Neural cell (in vitro differentiated cells): ENCODE measurements around the gene BORA. TPM values are rescaled to one million over a fixed set of nuclear protein-coding genes. Genes with fewer than 3 reads are reported as not detected.

Source experiments
- H2AFZ ChIP-seq: fragments of 200-600, 300-800 bp; sonication (generic), shearing (Covaris generic); 2 replicates; pipeline ENCODE4 v1.6.0; 2014; ENCODE audit warnings: low read depth, mild to moderate bottlenecking, antibody characterized with exemption, low read length, moderate library complexity
- H3F3A ChIP-seq: fragments of 200-600 bp; shearing (Covaris generic); 2 replicates; pipeline ENCODE4 v1.6.1; 2016; ENCODE audit warnings: mild to moderate bottlenecking, moderate library complexity, mixed read lengths, antibody characterized with exemption, low read length; ENCODE audit not compliant: insufficient read depth, poor library complexity, severe bottlenecking
- H3K27ac ChIP-seq: fragments of 200-600, 300-800 bp; sonication (generic), shearing (Covaris generic); 2 replicates; pipeline ENCODE4 v1.5.1; 2014; ENCODE audit warnings: mild to moderate bottlenecking, low read length, moderate library complexity
- H3K27me3 ChIP-seq: fragments of 300-800, 200-600 bp; sonication (generic), shearing (Covaris generic); 2 replicates; pipeline ENCODE4 v1.6.0; 2014; ENCODE audit warnings: mild to moderate bottlenecking, low read depth, low read length, moderate library complexity; ENCODE audit not compliant: insufficient read depth
- H3K36me3 ChIP-seq: fragments of 300-800, 200-600 bp; sonication (generic), shearing (Covaris generic); 2 replicates; pipeline ENCODE4 v1.5.1; 2014; ENCODE audit warnings: mild to moderate bottlenecking, antibody characterized with exemption, low read length, moderate library complexity; ENCODE audit not compliant: insufficient read depth
- H3K4me2 ChIP-seq: fragments of 300-800, 200-600 bp; sonication (generic), shearing (Covaris generic); 2 replicates; pipeline ENCODE4 v1.6.0; 2014; ENCODE audit warnings: mild to moderate bottlenecking, low read length
- H3K4me3 ChIP-seq: fragments of 300-800, 200-600 bp; sonication (generic), shearing (Covaris generic); 2 replicates; pipeline ENCODE4 v1.5.1; 2014; ENCODE audit warnings: mild to moderate bottlenecking, low read length, moderate library complexity
- H3K79me2 ChIP-seq: fragments of 200-600 bp; shearing (Covaris generic); replicated peaks from 2 replicates; pipeline ENCODE4 v1.6.0; 2014; ENCODE audit warnings: mild to moderate bottlenecking, low read length, moderate library complexity; ENCODE audit not compliant: insufficient read depth
- H3K9ac ChIP-seq: fragments of 300-800, 200-600 bp; sonication (generic), shearing (Covaris generic); 2 replicates; pipeline ENCODE4 v1.6.1; 2016; ENCODE audit warnings: mild to moderate bottlenecking, low read length, mixed read lengths
- H3K9me2 ChIP-seq: fragments of 200-600 bp; shearing (Covaris generic); 2 replicates; pipeline ENCODE4 v1.6.1; 2016; ENCODE audit warnings: mild to moderate bottlenecking, low read length, mixed read lengths; ENCODE audit not compliant: insufficient read depth
- H3K9me3 ChIP-seq: fragments of 200-600, 300-800 bp; sonication (generic), shearing (Covaris generic); 2 replicates; pipeline ENCODE4 v1.6.1; 2016; ENCODE audit warnings: mild to moderate bottlenecking, mixed run types, low read length, moderate library complexity, mixed read lengths
- H4K20me1 ChIP-seq: fragments of 200-600 bp; shearing (Covaris generic); 2 replicates; pipeline ENCODE4 v1.6.1; 2016; ENCODE audit warnings: mild to moderate bottlenecking, mixed run types; ENCODE audit not compliant: insufficient read depth
- EP300 ChIP-seq: fragments of 450-650 bp; conservative IDR thresholded peaks from 2 replicates; pipeline ENCODE4 v1.6.1; 2014; ENCODE audit warnings: antibody characterized with exemption, mild to moderate bottlenecking, moderate library complexity; ENCODE audit not compliant: poor library complexity, severe bottlenecking
- EZH2 ChIP-seq: fragments of 200-600, 300-800 bp; shearing (Covaris generic), sonication (generic); IDR thresholded peaks from 2 replicates; pipeline ENCODE4 v1.6.1; 2014; ENCODE audit warnings: antibody characterized with exemption, low read length, borderline replicate concordance, mild to moderate bottlenecking; ENCODE audit not compliant: insufficient read depth, poor library complexity, severe bottlenecking
- MXI1 ChIP-seq: fragments of 450-650 bp; conservative IDR thresholded peaks from 2 replicates; pipeline ENCODE4 v1.6.1; 2014; ENCODE audit warnings: antibody characterized with exemption, mild to moderate bottlenecking; ENCODE audit not compliant: poor library complexity, severe bottlenecking
- POLR2AphosphoS5 ChIP-seq: IDR thresholded peaks from 2 replicates; pipeline ENCODE4 v1.6.1; 2012
- RAD21 ChIP-seq: fragments of 450-650 bp; conservative IDR thresholded peaks from 2 replicates; pipeline ENCODE4 v1.6.1; 2014; ENCODE audit warnings: antibody characterized with exemption, mild to moderate bottlenecking, moderate library complexity
- SMC3 ChIP-seq: fragments of 450-650 bp; conservative IDR thresholded peaks from 2 replicates; pipeline ENCODE4 v1.6.1; 2014; ENCODE audit warnings: antibody characterized with exemption, mild to moderate bottlenecking, moderate library complexity; ENCODE audit not compliant: poor library complexity
- TAF1 ChIP-seq: IDR thresholded peaks from 2 replicates; pipeline ENCODE4 v1.6.1; 2012; ENCODE audit warnings: low read depth
- polyA plus RNA-seq: library from polyadenylated mRNA; depleted of rRNA; stranded (reverse); fragments of >200 nt; gene quantifications from 2 replicates; pipeline ENCODE4 v1.2.3, GENCODE V29; 2014
- TF ChIP-seq, protein P1 (sequence below): fragments of 450-650 bp; IDR thresholded peaks from 2 replicates; pipeline ENCODE4 v1.5.1; 2014; ENCODE audit warnings: antibody characterized with exemption, mild to moderate bottlenecking, moderate library complexity; ENCODE audit not compliant: poor library complexity, severe bottlenecking
- TF ChIP-seq, protein P2 (sequence below): IDR thresholded peaks from 2 replicates; pipeline ENCODE4 v1.6.1; 2012; ENCODE audit warnings: borderline replicate concordance

The BORA gene
- polyA plus RNA-seq, 1 donor from 2014 or later, result 3.7 TPM

DNA sequence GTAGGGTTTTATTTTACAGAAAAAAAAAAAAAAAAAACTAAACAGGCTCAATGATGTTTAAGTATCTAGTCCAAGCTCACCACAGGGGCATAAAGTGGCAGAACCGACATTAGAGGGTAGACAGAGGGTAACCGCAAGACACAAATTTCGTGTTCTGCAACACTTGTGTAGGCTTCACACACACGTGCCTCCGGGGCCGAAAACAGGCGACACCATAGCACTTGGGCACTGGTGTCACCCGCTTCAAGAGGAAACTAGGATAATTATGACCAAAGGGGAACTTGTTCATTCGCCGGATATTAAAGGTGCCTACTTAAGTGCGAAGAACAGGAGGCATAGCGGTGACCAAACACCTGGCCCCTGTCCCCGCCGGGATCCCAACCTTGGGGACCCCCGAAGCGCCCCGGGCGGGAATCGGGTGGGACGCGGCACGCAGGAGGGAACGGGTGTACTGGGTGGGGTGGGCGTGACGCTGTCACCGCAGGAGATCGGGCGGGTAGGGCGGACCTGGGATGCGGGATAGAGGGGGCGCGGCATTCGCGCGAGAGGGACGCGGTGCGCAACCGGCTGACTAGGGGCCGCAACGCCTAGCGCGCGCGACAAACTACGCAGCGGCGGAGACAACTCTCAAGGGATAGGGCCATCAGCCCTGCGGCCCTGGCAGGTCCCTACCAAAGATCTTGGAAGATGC lies 852 bp upstream of the BORA start:
- Histone ChIP-seq H3F3A (no peaks in the 10 kb centered on the region), H3K9ac (peak overlapping the region; percentile 64), H3K27me3 (no peaks in the 10 kb centered on the region), H3K9me3 (no peaks in the 10 kb centered on the region), H3K27ac (peak overlapping the region; percentile 30), H3K79me2 (peaks cover 46% of the 10 kb centered on the region), H3K36me3 (no peaks in the 10 kb centered on the region), H3K4me2 (peak overlapping the region; percentile 88), H4K20me1 (no peaks in the 10 kb centered on the region), H2AFZ (peak overlapping the region; percentile 69), H3K4me3 (peak overlapping the region; percentile 73), H3K9me2 (no peaks in the 10 kb centered on the region)
- no peak for TF ChIP-seq EP300
- no peak for TF ChIP-seq POLR2AphosphoS5
- no peak for TF ChIP-seq SMC3
- TF ChIP-seq, protein P1, sequence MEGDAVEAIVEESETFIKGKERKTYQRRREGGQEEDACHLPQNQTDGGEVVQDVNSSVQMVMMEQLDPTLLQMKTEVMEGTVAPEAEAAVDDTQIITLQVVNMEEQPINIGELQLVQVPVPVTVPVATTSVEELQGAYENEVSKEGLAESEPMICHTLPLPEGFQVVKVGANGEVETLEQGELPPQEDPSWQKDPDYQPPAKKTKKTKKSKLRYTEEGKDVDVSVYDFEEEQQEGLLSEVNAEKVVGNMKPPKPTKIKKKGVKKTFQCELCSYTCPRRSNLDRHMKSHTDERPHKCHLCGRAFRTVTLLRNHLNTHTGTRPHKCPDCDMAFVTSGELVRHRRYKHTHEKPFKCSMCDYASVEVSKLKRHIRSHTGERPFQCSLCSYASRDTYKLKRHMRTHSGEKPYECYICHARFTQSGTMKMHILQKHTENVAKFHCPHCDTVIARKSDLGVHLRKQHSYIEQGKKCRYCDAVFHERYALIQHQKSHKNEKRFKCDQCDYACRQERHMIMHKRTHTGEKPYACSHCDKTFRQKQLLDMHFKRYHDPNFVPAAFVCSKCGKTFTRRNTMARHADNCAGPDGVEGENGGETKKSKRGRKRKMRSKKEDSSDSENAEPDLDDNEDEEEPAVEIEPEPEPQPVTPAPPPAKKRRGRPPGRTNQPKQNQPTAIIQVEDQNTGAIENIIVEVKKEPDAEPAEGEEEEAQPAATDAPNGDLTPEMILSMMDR, result no peak

DNA sequence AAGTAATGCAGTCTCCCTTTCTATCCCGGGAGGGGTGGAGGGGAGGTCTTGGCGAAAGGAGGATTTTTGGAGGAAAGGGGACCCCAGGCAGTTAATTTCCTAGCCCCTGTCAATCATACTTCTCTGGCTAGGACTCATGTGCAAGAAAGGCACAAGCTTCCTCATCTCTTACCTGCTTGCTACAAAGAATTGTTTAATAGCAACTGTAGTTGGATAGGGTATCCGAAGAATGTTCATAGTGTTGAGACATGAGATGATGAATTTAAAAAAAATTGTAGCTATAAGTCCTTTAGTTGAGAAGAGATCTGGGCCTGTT lies 525 bp downstream of the BORA start:
- peak overlapping the region; percentile 91 for H3K4me2 ChIP-seq
- peak overlapping the region; percentile 73 for H3K4me3 ChIP-seq
- peak overlapping the region; percentile 74 for H2AFZ ChIP-seq
- no peaks in the 10 kb centered on the region for H3K9me2 ChIP-seq
- H3K9ac ChIP-seq, result peak overlapping the region; percentile 45
- no peaks in the 10 kb centered on the region for H3K36me3 ChIP-seq
- H3K79me2 ChIP-seq, result peaks cover 35% of the 10 kb centered on the region
- H4K20me1 ChIP-seq, result no peaks in the 10 kb centered on the region
- TF ChIP-seq SMC3 (no peak), EZH2 (no peak), RAD21 (no peak)
- H3K27ac ChIP-seq, result no peak overlapping the region
- H3F3A ChIP-seq, result no peaks in the 10 kb centered on the region
- H3K27me3 ChIP-seq, result no peaks in the 10 kb centered on the region
- no peaks in the 10 kb centered on the region for H3K9me3 ChIP-seq

DNA sequence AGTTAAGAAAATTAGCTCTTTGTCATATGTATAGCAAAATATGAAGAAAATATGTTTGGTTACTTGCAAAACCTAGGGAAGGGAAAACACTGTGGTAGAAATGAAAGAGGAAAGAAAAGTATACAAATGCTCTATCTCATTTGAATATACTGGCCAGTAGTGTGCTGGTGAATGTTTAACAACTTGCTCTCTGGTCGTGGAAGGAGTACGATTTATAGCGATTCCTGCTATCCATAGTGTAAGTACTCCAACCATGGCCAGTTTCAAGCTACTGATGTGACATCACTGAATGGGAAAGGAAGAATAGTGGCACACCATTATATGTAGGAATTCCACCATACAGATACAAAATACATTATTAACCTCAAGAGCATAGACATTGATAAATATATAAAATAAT lies 9.3 kb downstream of the BORA start:
- Histone ChIP-seq H3F3A (no peaks in the 10 kb centered on the region), H3K27ac (no peak overlapping the region), H3K79me2 (no peaks in the 10 kb centered on the region), H3K9ac (no peak overlapping the region), H3K27me3 (no peaks in the 10 kb centered on the region), H3K9me2 (no peaks in the 10 kb centered on the region), H3K36me3 (no peaks in the 10 kb centered on the region), H3K4me2 (no peak overlapping the region), H3K4me3 (no peak overlapping the region), H2AFZ (no peak overlapping the region), H4K20me1 (no peaks in the 10 kb centered on the region), H3K9me3 (no peaks in the 10 kb centered on the region)
- TF ChIP-seq, protein P1, result no peak
- TF ChIP-seq, protein P2, sequence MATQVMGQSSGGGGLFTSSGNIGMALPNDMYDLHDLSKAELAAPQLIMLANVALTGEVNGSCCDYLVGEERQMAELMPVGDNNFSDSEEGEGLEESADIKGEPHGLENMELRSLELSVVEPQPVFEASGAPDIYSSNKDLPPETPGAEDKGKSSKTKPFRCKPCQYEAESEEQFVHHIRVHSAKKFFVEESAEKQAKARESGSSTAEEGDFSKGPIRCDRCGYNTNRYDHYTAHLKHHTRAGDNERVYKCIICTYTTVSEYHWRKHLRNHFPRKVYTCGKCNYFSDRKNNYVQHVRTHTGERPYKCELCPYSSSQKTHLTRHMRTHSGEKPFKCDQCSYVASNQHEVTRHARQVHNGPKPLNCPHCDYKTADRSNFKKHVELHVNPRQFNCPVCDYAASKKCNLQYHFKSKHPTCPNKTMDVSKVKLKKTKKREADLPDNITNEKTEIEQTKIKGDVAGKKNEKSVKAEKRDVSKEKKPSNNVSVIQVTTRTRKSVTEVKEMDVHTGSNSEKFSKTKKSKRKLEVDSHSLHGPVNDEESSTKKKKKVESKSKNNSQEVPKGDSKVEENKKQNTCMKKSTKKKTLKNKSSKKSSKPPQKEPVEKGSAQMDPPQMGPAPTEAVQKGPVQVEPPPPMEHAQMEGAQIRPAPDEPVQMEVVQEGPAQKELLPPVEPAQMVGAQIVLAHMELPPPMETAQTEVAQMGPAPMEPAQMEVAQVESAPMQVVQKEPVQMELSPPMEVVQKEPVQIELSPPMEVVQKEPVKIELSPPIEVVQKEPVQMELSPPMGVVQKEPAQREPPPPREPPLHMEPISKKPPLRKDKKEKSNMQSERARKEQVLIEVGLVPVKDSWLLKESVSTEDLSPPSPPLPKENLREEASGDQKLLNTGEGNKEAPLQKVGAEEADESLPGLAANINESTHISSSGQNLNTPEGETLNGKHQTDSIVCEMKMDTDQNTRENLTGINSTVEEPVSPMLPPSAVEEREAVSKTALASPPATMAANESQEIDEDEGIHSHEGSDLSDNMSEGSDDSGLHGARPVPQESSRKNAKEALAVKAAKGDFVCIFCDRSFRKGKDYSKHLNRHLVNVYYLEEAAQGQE, result no peak
- no peak for TF ChIP-seq POLR2AphosphoS5
- TF ChIP-seq EP300, result no peak
- TF ChIP-seq SMC3, result no peak
- no peak for TF ChIP-seq TAF1
- no peak for TF ChIP-seq RAD21
- no peak for TF ChIP-seq MXI1
